Fibroblast of lung (primary cell): ENCODE data around the gene NCOA5. TPM values are rescaled to one million over a fixed set of nuclear protein-coding genes. Genes with fewer than 3 reads are reported as not detected.

ENCODE experiments used
- DNase-seq, 2 donors: peaks; one replicate each; pipeline versions ENCODE4 v3.0.0 to v3.0.0-alpha.2; 2010; ENCODE audit warnings: low read depth in 2 of 2
- H2AFZ ChIP-seq: 2 replicates; pipeline ENCODE4 v1.5.1; 2012; ENCODE audit warnings: low read length, control low read depth, inconsistent platforms
- H3K27ac ChIP-seq: 2 replicates; pipeline ENCODE4 v1.5.1; 2011; ENCODE audit warnings: low read length, control low read depth; ENCODE audit not compliant: insufficient read depth
- H3K27me3 ChIP-seq: 2 replicates; pipeline ENCODE4 v1.5.1; 2011; ENCODE audit warnings: mild to moderate bottlenecking, low read length; ENCODE audit not compliant: control insufficient read depth, insufficient read depth
- H3K36me3 ChIP-seq: 2 replicates; pipeline ENCODE4 v1.5.1; 2011; ENCODE audit warnings: low read length; ENCODE audit not compliant: control insufficient read depth, insufficient read depth
- H3K4me1 ChIP-seq: 2 replicates; pipeline ENCODE4 v1.5.1; 2011; ENCODE audit warnings: low read length; ENCODE audit not compliant: control insufficient read depth, insufficient read depth; ENCODE audit errors: extremely low read depth
- H3K4me2 ChIP-seq: 2 replicates; pipeline ENCODE4 v1.5.1; 2011; ENCODE audit warnings: low read length, control low read depth; ENCODE audit not compliant: insufficient read depth; ENCODE audit errors: extremely low read depth
- H3K4me3 ChIP-seq, 4 experiments: fragments of 200-600 bp in 1 of 4; sonication (generic) in 1 of 4; replicated peaks in 1 of 4; 2 replicates each; pipeline ENCODE4 v1.5.1; 2011 to 2016; ENCODE audit warnings: low read length in 4 of 4, low read depth in 3 of 4, mild to moderate bottlenecking in 3 of 4, control low read depth in 2 of 4, inconsistent platforms in 1 of 4, mixed read lengths in 1 of 4; ENCODE audit not compliant: insufficient read depth in 1 of 4; ENCODE audit errors: control extremely low read depth in 1 of 4
- H3K79me2 ChIP-seq: 2 replicates; pipeline ENCODE4 v1.5.1; 2012; ENCODE audit warnings: mild to moderate bottlenecking, low read length, inconsistent platforms; ENCODE audit not compliant: control insufficient read depth, insufficient read depth
- H3K9ac ChIP-seq: 2 replicates; pipeline ENCODE4 v1.5.1; 2011; ENCODE audit warnings: mild to moderate bottlenecking, low read length, control low read depth; ENCODE audit not compliant: insufficient read depth
- H3K9me3 ChIP-seq: 2 replicates; pipeline ENCODE4 v1.5.1; 2012; ENCODE audit warnings: low read depth, low read length; ENCODE audit not compliant: control insufficient read depth, insufficient read depth
- H4K20me1 ChIP-seq: 2 replicates; pipeline ENCODE4 v1.5.1; 2011; ENCODE audit warnings: low read length; ENCODE audit not compliant: control insufficient read depth, insufficient read depth; ENCODE audit errors: extremely low read depth
- CTCF ChIP-seq, 2 donors: IDR thresholded peaks in 1 of 2; conservative IDR thresholded peaks in 1 of 2; 1 replicate in 1 of 2; 2 replicates in 1 of 2; pipeline ENCODE4 v1.5.1; 2011 to 2012; ENCODE audit warnings: low read length in 2 of 2, control low read depth in 1 of 2, inconsistent platforms in 1 of 2, low read depth in 1 of 2, mild to moderate bottlenecking in 1 of 2
- EZH2 ChIP-seq: IDR thresholded peaks from 2 replicates; pipeline ENCODE4 v1.5.1; 2012; ENCODE audit warnings: low read length, control low read depth, mild to moderate bottlenecking; ENCODE audit errors: missing control alignments
- polyA plus RNA-seq, 2 donors: library from polyadenylated mRNA; depleted of rRNA in 1 of 2; stranded (reverse) in 1 of 2; unstranded in 1 of 2; fragments of >200 nt; gene quantifications; 2 replicates each; pipeline ENCODE4 v1.2.1, GENCODE V29; 2011 to 2012; ENCODE audit warnings: missing spikeins in 1 of 2
- total RNA-seq: library from RNA; depleted of rRNA; stranded (reverse); fragments of >200 nt; gene quantifications from 2 replicates; pipeline ENCODE4 v1.2.1, GENCODE V29; 2014

Gene NCOA5
- total and polyA plus RNA-seq, 2 donors (not counting 1 experiment from before 2014, with no cell fraction given): 8.1 to 18.0 TPM

- Histone ChIP-seq H3K4me3 (no peak overlapping the region), H3K79me2 (no peaks in the 10 kb centered on the region), H3K4me2 (no peak overlapping the region), H3K4me1 (no peaks in the 10 kb centered on the region), H3K27me3 (no peaks in the 10 kb centered on the region), H4K20me1 (no peaks in the 10 kb centered on the region), H3K27ac (no peak overlapping the region), H2AFZ (no peak overlapping the region), H3K9ac (no peak overlapping the region), H3K36me3 (no peaks in the 10 kb centered on the region), H3K9me3 (no peaks in the 10 kb centered on the region)
- TF ChIP-seq CTCF (conservative IDR thresholded peaks at IDR 0.05 in 1 of 2, IDR thresholded peaks at IDR 0.05 in 1 of 2; ENCODE audit: low read depth in 1 of 2, low read length in 2 of 2) (no peak), EZH2 (no peak)
- no peak for DNase-seq
Measured at GRCh38 chr20:46126440-46127056, 36.8 kb upstream of the NCOA5 start.

GRCh38 chr20:46123482-46124245 lies 33.9 kb upstream of the NCOA5 start:
- Histone ChIP-seq H3K79me2 (no peaks in the 10 kb centered on the region), H2AFZ (no peak overlapping the region), H3K4me2 (no peak overlapping the region), H3K4me1 (no peaks in the 10 kb centered on the region), H4K20me1 (no peaks in the 10 kb centered on the region), H3K27ac (no peak overlapping the region), H3K36me3 (no peaks in the 10 kb centered on the region), H3K9ac (no peak overlapping the region), H3K4me3 (no peak overlapping the region), H3K27me3 (no peaks in the 10 kb centered on the region), H3K9me3 (no peaks in the 10 kb centered on the region)
- DNase-seq: no peak
- no peak for TF ChIP-seq EZH2
- no peak for TF ChIP-seq CTCF (conservative IDR thresholded peaks at IDR 0.05 in 1 of 2, IDR thresholded peaks at IDR 0.05 in 1 of 2; ENCODE audit: low read depth in 1 of 2, low read length in 2 of 2)

GRCh38 chr20:46122516-46123481 lies 33.0 kb upstream of the NCOA5 start:
- H3K9ac ChIP-seq: no peak overlapping the region
- no peaks in the 10 kb centered on the region for H3K79me2 ChIP-seq
- no peak overlapping the region for H3K4me3 ChIP-seq
- no peaks in the 10 kb centered on the region for H3K9me3 ChIP-seq
- TF ChIP-seq EZH2: no peak
- TF ChIP-seq CTCF (conservative IDR thresholded peaks at IDR 0.05 in 1 of 2, IDR thresholded peaks at IDR 0.05 in 1 of 2; ENCODE audit: low read depth in 1 of 2, low read length in 2 of 2): no peak
- no peaks in the 10 kb centered on the region for H3K36me3 ChIP-seq
- no peak for DNase-seq
- no peak overlapping the region for H3K4me2 ChIP-seq
- H3K4me1 ChIP-seq: no peaks in the 10 kb centered on the region
- no peak overlapping the region for H3K27ac ChIP-seq
- H3K27me3 ChIP-seq: no peaks in the 10 kb centered on the region
- no peak overlapping the region for H2AFZ ChIP-seq
- no peaks in the 10 kb centered on the region for H4K20me1 ChIP-seq
